Activated T-helper 1 cell treated with anti-CD3 and anti-CD28 coated beads, Interleukin-2, amount 50 U/mL, for 16 hours (primary cell): Measurements from ENCODE around the gene RTN4R.

ENCODE experiments used
- DNase-seq, 2 donors: peaks; one replicate each; pipeline ENCODE4 v3.0.0-alpha.2; 2020; ENCODE audit warnings: low read depth in 1 of 2, low spot score in 1 of 2

The RTN4R gene

GRCh38 chr22:20258584-20259326 lies 9.4 kb downstream of the RTN4R start:
- DNase-seq, result no peak

GRCh38 chr22:20258021-20258299 lies 10.2 kb downstream of the RTN4R start:
- DNase-seq, result no peak

- no peak for DNase-seq
These were observed 10.7 kb downstream of the RTN4R start for GRCh38 chr22:20257212-20258020.

GRCh38 chr22:20256551-20257211 lies 11.4 kb downstream of the RTN4R start:
- no peak for DNase-seq

GRCh38 chr22:20256027-20256426 lies 12.1 kb downstream of the RTN4R start:
- DNase-seq, result no peak

- no peak for DNase-seq
These were observed 12.9 kb downstream of the RTN4R start for GRCh38 chr22:20254975-20255946.

GRCh38 chr22:20253161-20253560 lies 15.0 kb downstream of the RTN4R start:
- no peak for DNase-seq

- no peak for DNase-seq
These were observed 16.1 kb downstream of the RTN4R start for GRCh38 chr22:20251981-20252380.

- DNase-seq, result no peak
These were observed 16.6 kb downstream of the RTN4R start for GRCh38 chr22:20251491-20251890.

- no peak for DNase-seq
These were observed 18.2 kb downstream of the RTN4R start for GRCh38 chr22:20249797-20250354.

- DNase-seq, result no peak
These were observed 19.6 kb downstream of the RTN4R start for GRCh38 chr22:20248461-20248978.

- no peak for DNase-seq
These were observed 20.4 kb downstream of the RTN4R start for GRCh38 chr22:20247608-20248171.

GRCh38 chr22:20247010-20247505 lies 21.1 kb downstream of the RTN4R start:
- DNase-seq, result no peak

GRCh38 chr22:20246368-20247009 lies 21.6 kb downstream of the RTN4R start:
- DNase-seq, result no peak

GRCh38 chr22:20245577-20246367 lies 22.3 kb downstream of the RTN4R start:
- DNase-seq, result no peak

- peak; percentile 13 to 16 for DNase-seq
These were observed 23.2 kb downstream of the RTN4R start for GRCh38 chr22:20244691-20245576.

GRCh38 chr22:20244250-20244648 lies 23.9 kb downstream of the RTN4R start:
- no peak for DNase-seq
